KOPT-K1 (cell line): ENCODE data around the gene AURKB.
"Not testable (repeated sequence)": the region's sequence is repeated elsewhere in the genome, so short reads cannot be mapped to it uniquely, and the experiment has no call there.

Source experiments
- H3K27ac ChIP-seq: fragments of 200-600 bp; sonication (generic); 2 replicates; pipeline ENCODE4 v1.5.1; 2016; ENCODE audit warnings: antibody characterized with exemption, mild to moderate bottlenecking, low read depth, low read length; ENCODE audit not compliant: poor library complexity, severe bottlenecking
- H3K36me3 ChIP-seq: fragments of 200-600 bp; sonication (generic); 2 replicates; pipeline ENCODE4 v1.5.1; 2017; ENCODE audit warnings: antibody characterized with exemption, mild to moderate bottlenecking, low read length, moderate library complexity; ENCODE audit not compliant: insufficient read depth
- H3K9me3 ChIP-seq: fragments of 200-600 bp; sonication (generic); 2 replicates; pipeline ENCODE4 v1.5.1; 2017; ENCODE audit warnings: antibody characterized with exemption, low read length, mild to moderate bottlenecking; ENCODE audit not compliant: insufficient read depth, poor library complexity, severe bottlenecking

Gene AURKB

GRCh38 chr17:8209907-8210760 is at the start of gene AURKB:
Gene AURKB (minus strand): TSS chr17:8210575. CDS start chr17:8210224, 351 bp downstream.
- Histone ChIP-seq H3K36me3 (peaks cover 38% of the 10 kb centered on the region), H3K9me3 (no peaks in the 10 kb centered on the region), H3K27ac (peak within 1 kb of the TSS; percentile 98)

- Histone ChIP-seq H3K27ac (no peak overlapping the region), H3K9me3 (no peaks in the 10 kb centered on the region), H3K36me3 (peaks cover 99% of the 10 kb centered on the region)
These were observed 47.4 kb upstream of the AURKB start for GRCh38 chr17:8257801-8258200.

- peaks cover 93% of the 10 kb centered on the region for H3K36me3 ChIP-seq
- H3K27ac ChIP-seq = no peak overlapping the region
- no peaks in the 10 kb centered on the region for H3K9me3 ChIP-seq
These were observed 46.3 kb upstream of the AURKB start for GRCh38 chr17:8256691-8257090.

GRCh38 chr17:8256291-8256690 is 45.9 kb upstream of the AURKB start:
- Histone ChIP-seq H3K9me3 (no peaks in the 10 kb centered on the region), H3K27ac (no peak overlapping the region), H3K36me3 (peaks cover 89% of the 10 kb centered on the region)

- Histone ChIP-seq H3K9me3 (no peaks in the 10 kb centered on the region), H3K36me3 (peaks cover 81% of the 10 kb centered on the region), H3K27ac (no peak overlapping the region)
These were observed 45.1 kb upstream of the AURKB start for GRCh38 chr17:8255499-8255898.

GRCh38 chr17:8254881-8255280 is 44.5 kb upstream of the AURKB start:
- Histone ChIP-seq H3K9me3 (no peaks in the 10 kb centered on the region), H3K27ac (no peak overlapping the region), H3K36me3 (peaks cover 75% of the 10 kb centered on the region)

- Histone ChIP-seq H3K9me3 (no peaks in the 10 kb centered on the region), H3K36me3 (peaks cover 64% of the 10 kb centered on the region), H3K27ac (no peak overlapping the region)
These were observed 43.4 kb upstream of the AURKB start for GRCh38 chr17:8253801-8254200.

GRCh38 chr17:8251411-8251810 is 41.0 kb upstream of the AURKB start:
- not testable (repeated sequence) for H3K9me3 ChIP-seq, H3K27ac ChIP-seq
- peaks cover 40% of the 10 kb centered on the region for H3K36me3 ChIP-seq

- Histone ChIP-seq H3K36me3 (peaks cover 33% of the 10 kb centered on the region), H3K27ac (peak overlapping the region; percentile 96), H3K9me3 (no peaks in the 10 kb centered on the region)
These were observed 39.5 kb upstream of the AURKB start for GRCh38 chr17:8249621-8250500.

GRCh38 chr17:8248751-8249607 is 38.6 kb upstream of the AURKB start, which contains the start of gene PFAS:
Gene PFAS (plus strand): TSS chr17:8249289. CDS start chr17:8253938, 4,649 bp downstream.
- H3K9me3 ChIP-seq = no peaks in the 10 kb centered on the region
- H3K27ac ChIP-seq = peak within 1 kb of the TSS; percentile 96
- H3K36me3 ChIP-seq = peaks cover 26% of the 10 kb centered on the region

- no peaks in the 10 kb centered on the region for H3K9me3 ChIP-seq
- H3K27ac ChIP-seq = no peak overlapping the region
- H3K36me3 ChIP-seq = peaks cover 42% of the 10 kb centered on the region
These were observed 34.4 kb upstream of the AURKB start for GRCh38 chr17:8244768-8245167.

- peaks cover 52% of the 10 kb centered on the region for H3K36me3 ChIP-seq
- H3K27ac ChIP-seq = no peak overlapping the region
- no peaks in the 10 kb centered on the region for H3K9me3 ChIP-seq
These were observed 33.5 kb upstream of the AURKB start for GRCh38 chr17:8243827-8244226.

- Histone ChIP-seq H3K9me3 (no peaks in the 10 kb centered on the region), H3K27ac (no peak overlapping the region), H3K36me3 (peaks cover 98% of the 10 kb centered on the region)
These were observed 27.5 kb upstream of the AURKB start for GRCh38 chr17:8237886-8238285.

- H3K36me3 ChIP-seq = peaks cover 99% of the 10 kb centered on the region
- H3K9me3 ChIP-seq = no peaks in the 10 kb centered on the region
- H3K27ac ChIP-seq = no peak overlapping the region
These were observed 26.8 kb upstream of the AURKB start for GRCh38 chr17:8237175-8237574.
